ENCODE measurements around the gene IVD. TPM values are rescaled to one million over a fixed set of nuclear protein-coding genes. Genes with fewer than 3 reads are reported as not detected.

IVD gene
- total RNA-seq, 1 donor: 12.7 TPM

DNA sequence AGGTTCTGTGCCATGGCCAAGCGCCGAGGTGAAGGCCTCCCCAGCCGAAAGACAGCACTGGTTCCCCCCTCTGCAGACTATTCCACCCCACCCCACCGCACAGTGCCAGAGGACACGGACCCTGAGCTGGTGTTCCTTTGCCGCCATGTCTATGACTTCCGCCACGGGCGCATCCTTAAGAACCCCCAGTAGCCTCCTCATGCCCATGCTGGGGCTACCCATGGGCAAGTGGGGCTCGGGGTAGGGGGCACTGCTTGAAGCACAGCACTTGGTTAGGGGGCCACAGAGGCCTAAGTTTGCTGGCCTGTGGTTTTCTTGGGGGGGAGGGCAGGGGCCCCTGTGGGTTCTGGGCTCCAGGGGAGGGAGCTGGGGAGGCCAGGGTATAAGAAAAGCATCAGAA is 60.3 kb downstream of the IVD start:
- no peaks in the 10 kb centered on the region for H3K9me3 ChIP-seq (ENCODE audit: low read depth, low read length)
- no peak overlapping the region for H3K4me3 ChIP-seq (ENCODE audit: low read length)
- H3K27me3 ChIP-seq (ENCODE audit: insufficient read depth, low read length): no peaks in the 10 kb centered on the region
- peaks cover 7% of the 10 kb centered on the region for H3K4me1 ChIP-seq (ENCODE audit: insufficient read depth, low read length)

GRCh38 chr15:40466426-40467260 is 61.0 kb downstream of the IVD start:
- no peaks in the 10 kb centered on the region for H3K9me3 ChIP-seq (ENCODE audit: low read depth, low read length)
- H3K4me1 ChIP-seq (ENCODE audit: insufficient read depth, low read length): peaks cover 11% of the 10 kb centered on the region
- H3K27me3 ChIP-seq (ENCODE audit: insufficient read depth, low read length): no peaks in the 10 kb centered on the region
- no peak overlapping the region for H3K4me3 ChIP-seq (ENCODE audit: low read length)

DNA sequence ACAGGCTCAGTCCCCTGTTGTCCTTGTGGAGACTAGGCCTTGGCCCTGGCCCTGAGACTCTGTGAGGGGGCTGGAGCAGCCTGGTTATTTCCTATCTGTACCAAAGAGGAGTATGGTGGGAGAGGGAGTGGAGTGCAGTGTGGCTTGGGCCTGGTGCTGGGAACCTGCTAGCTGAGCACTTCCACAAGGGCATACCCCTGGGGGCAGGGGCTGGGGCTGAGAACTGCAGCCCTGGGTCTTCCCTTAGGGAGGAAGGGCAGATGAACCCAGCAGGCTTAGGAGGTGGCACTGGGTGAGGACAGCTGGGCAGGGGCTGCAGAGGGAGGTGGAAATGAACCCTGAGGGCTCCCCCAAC is 61.6 kb downstream of the IVD start:
- Histone ChIP-seq H3K27me3 (ENCODE audit: insufficient read depth, low read length) (no peaks in the 10 kb centered on the region), H3K4me3 (ENCODE audit: low read length) (no peak overlapping the region), H3K4me1 (ENCODE audit: insufficient read depth, low read length) (peaks cover 17% of the 10 kb centered on the region), H3K9me3 (ENCODE audit: low read depth, low read length) (no peaks in the 10 kb centered on the region)

GRCh38 chr15:40468898-40469331 is 63.3 kb downstream of the IVD start:
- H3K9me3 ChIP-seq (ENCODE audit: low read depth, low read length): no peaks in the 10 kb centered on the region
- H3K27me3 ChIP-seq (ENCODE audit: insufficient read depth, low read length): no peaks in the 10 kb centered on the region
- H3K4me3 ChIP-seq (ENCODE audit: low read length): no peak overlapping the region
- H3K4me1 ChIP-seq (ENCODE audit: insufficient read depth, low read length): peaks cover 21% of the 10 kb centered on the region

- Histone ChIP-seq H3K27me3 (ENCODE audit: insufficient read depth, low read length) (no peaks in the 10 kb centered on the region), H3K9me3 (ENCODE audit: low read depth, low read length) (no peaks in the 10 kb centered on the region), H3K4me1 (ENCODE audit: insufficient read depth, low read length) (peaks cover 21% of the 10 kb centered on the region), H3K4me3 (ENCODE audit: low read length) (peak overlapping the region; percentile 37)
Measured at GRCh38 chr15:40469776-40470390, 64.3 kb downstream of the IVD start.

GRCh38 chr15:40470423-40471104 is 65.0 kb downstream of the IVD start, which contains the start of gene CHST14:
Gene CHST14, plus strand, starts transcription at chr15:40470984. Its CDS starts 230 bp downstream, at chr15:40471214.
- H3K4me1 ChIP-seq (ENCODE audit: insufficient read depth, low read length): peaks cover 21% of the 10 kb centered on the region
- H3K4me3 ChIP-seq (ENCODE audit: low read length): peak within 1 kb of the TSS; percentile 60
- no peaks in the 10 kb centered on the region for H3K27me3 ChIP-seq (ENCODE audit: insufficient read depth, low read length)
- no peaks in the 10 kb centered on the region for H3K9me3 ChIP-seq (ENCODE audit: low read depth, low read length)

Other genes starting within 250 kb of the IVD start
- gene BUB1B, start 244.7 kb upstream of the IVD start, total RNA-seq: 2.7 TPM
- 0.42 TPM for gene PAK6, start 166.7 kb upstream of the IVD start, total RNA-seq
- gene ANKRD63, start 122.7 kb upstream of the IVD start, total RNA-seq: not detected
- 61.7 TPM for gene PLCB2, start 97.9 kb upstream of the IVD start, total RNA-seq
- gene INAFM2, start 82.1 kb upstream of the IVD start, total RNA-seq: 28.1 TPM
- gene CCDC9B, start 64.9 kb upstream of the IVD start, total RNA-seq: 0.63 TPM
- gene PHGR1, start 54.8 kb upstream of the IVD start, total RNA-seq: not detected
- under 0.01 TPM for gene DISP2, start 47.6 kb upstream of the IVD start, total RNA-seq
- 7.1 TPM for gene KNSTRN, start 23.1 kb upstream of the IVD start, total RNA-seq
- 13.9 TPM for gene BAHD1, start 35.2 kb downstream of the IVD start, total RNA-seq
- gene CHST14, start 65.2 kb downstream of the IVD start, total RNA-seq: 3.9 TPM
- gene CCDC32, start 159.2 kb downstream of the IVD start, total RNA-seq: 12.9 TPM
- 17.4 TPM for gene RPUSD2, start 163.5 kb downstream of the IVD start, total RNA-seq
- 3.3 TPM for gene KNL1, start 188.5 kb downstream of the IVD start, total RNA-seq

Measured in mononuclear cell (primary cell).